ENCODE measurements around the gene ABCB8. TPM values are rescaled to one million over a fixed set of nuclear protein-coding genes. Genes with fewer than 3 reads are reported as not detected.

The ABCB8 gene
- total and polyA plus RNA-seq, 2 of the 8 experiments (the other 6 are each of a cell fraction or from before 2014, with no cell fraction given), result 17.7 to 27.0 TPM

GRCh38 chr7:151053096-151053495 is 24.8 kb downstream of the ABCB8 start (continued):
- TF ChIP-seq TAF1 (IDR thresholded peaks at IDR 0.05; ENCODE audit: low read depth, low read length) (no peak), CHD1 (IDR thresholded peaks at IDR 0.05; ENCODE audit: low read depth, low read length) (no peak), TAF7 (optimal IDR thresholded peaks at IDR 0.05; ENCODE audit: borderline replicate concordance, low read depth, low read length) (no peak), CBX8 (IDR thresholded peaks at IDR 0.05; ENCODE audit: borderline replicate concordance, low read depth, low read length) (no peak), SIRT6 (IDR thresholded peaks at IDR 0.05; ENCODE audit: low read length) (no peak), CREB1 (IDR thresholded peaks at IDR 0.05) (no peak)
